ENCODE results near the gene CPXM1.

The CPXM1 gene

GRCh38 chr20:2798814-2799213 is 1.6 kb downstream of the CPXM1 start:
- Mint-ChIP-seq H3K4me1 (peaks cover 25% of the 10 kb centered on the region), H3K27ac (no peak overlapping the region), H3K4me3 (no peak overlapping the region), H3K36me3 (peaks cover 5% of the 10 kb centered on the region), H3K9me3 (no peaks in the 10 kb centered on the region)
- DNase-seq (ENCODE audit: low spot score in 2 of 2) = no peak
- no peak for ATAC-seq

DNA sequence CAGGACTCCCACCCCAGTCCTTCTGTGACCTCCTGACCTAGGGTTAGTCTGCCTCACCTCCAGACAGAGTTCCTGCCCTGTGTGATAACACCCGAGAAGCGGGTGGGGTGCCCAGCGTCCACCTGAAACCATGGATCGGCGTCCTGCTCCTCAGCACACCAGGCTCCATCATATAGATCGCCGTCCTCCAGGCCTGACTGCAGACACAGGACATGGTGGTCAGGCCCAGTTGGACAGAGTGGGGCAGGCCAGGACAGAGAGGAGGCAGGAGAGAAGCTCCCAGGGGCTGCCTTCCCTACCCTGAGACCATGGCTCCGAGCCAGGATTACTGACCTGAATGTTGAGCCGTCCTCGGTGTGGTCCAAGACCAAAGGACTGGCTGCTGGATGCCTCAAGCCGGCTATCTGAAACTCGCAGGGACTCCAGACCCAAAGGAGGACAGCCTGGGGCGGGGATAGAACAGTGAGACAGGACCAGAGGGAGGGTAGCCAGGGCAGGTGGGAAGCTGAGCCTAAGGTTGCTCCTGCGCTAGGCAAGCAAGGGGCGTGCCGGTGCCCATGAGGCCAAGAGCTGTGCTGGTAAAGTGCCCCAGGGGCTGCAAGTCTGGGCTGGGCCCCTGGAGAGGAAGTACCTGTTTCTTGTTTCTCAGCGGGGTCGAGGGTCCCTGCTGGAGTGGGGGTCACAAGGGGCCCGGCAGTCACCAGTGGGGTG is 2.2 kb downstream of the CPXM1 start:
- H3K9me3 Mint-ChIP-seq = no peaks in the 10 kb centered on the region
- ATAC-seq = no peak
- peaks cover 5% of the 10 kb centered on the region for H3K36me3 Mint-ChIP-seq
- peaks cover 25% of the 10 kb centered on the region for H3K4me1 Mint-ChIP-seq
- no peak for DNase-seq (ENCODE audit: low spot score in 2 of 2)
- H3K4me3 Mint-ChIP-seq = no peak overlapping the region
- no peak overlapping the region for H3K27ac Mint-ChIP-seq

GRCh38 chr20:2797136-2797983 is 3.1 kb downstream of the CPXM1 start:
- Mint-ChIP-seq H3K27ac (no peak overlapping the region), H3K4me1 (peaks cover 25% of the 10 kb centered on the region), H3K9me3 (no peaks in the 10 kb centered on the region), H3K36me3 (peaks cover 5% of the 10 kb centered on the region), H3K4me3 (no peak overlapping the region)
- ATAC-seq (no peak), DNase-seq (ENCODE audit: low spot score in 2 of 2) (no peak)

DNA sequence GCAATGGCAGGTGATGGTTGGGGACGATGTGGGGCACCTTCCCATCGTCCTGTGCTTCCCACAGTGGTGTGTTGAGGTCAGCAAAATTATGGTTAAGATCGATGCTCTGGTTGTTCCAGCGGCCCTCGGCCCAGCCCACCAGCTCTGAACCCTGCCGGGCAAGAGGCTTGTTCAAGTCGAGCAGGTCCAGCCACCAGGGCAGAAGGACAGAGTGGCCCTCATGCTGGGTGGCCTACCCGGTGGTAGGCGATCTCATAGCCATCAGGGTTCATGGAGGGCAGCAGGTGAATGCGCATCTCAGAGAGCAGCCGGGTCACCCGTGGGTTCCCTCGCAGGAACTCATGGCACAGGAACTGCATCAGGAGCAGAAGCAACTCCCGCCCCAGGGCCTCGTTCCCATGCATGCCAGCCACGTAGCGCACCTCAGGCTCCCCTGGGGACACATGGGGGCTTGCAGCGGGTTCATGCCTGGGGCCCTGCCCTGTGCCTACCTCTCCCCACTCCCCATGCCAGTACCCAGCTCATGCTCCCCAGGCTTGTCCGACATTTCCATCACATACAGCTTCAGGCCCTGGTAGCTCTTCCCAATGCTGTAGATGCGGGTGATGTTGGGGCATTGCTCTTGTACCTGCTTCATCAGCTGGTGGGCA is 4.3 kb downstream of the CPXM1 start:
- Mint-ChIP-seq H3K9me3 (no peaks in the 10 kb centered on the region), H3K27ac (no peak overlapping the region), H3K4me1 (peaks cover 20% of the 10 kb centered on the region), H3K4me3 (no peak overlapping the region), H3K36me3 (peaks cover 5% of the 10 kb centered on the region)
- DNase-seq (ENCODE audit: low spot score in 2 of 2) (no peak), ATAC-seq (no peak)

DNA sequence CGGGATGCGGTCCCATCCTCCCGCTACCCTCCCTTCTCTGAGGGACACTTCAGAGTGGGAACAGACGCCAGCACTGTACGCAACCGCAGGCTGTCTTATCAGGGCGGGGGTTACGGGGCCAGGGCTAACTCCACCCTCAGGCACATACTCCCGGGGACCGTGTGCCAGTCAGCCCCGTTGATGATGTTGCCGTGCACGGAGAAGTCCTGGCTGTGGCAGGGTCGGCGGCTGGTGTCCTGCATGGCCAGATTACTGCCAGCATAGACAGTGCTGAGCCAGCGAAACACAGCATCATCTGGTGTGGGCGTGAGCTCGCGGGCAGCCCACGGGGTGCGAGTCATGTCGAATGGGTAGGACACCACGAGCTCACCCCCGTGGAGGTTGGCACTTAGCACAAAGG is 5.0 kb downstream of the CPXM1 start:
- Mint-ChIP-seq H3K4me1 (peaks cover 13% of the 10 kb centered on the region), H3K36me3 (peaks cover 5% of the 10 kb centered on the region), H3K9me3 (no peaks in the 10 kb centered on the region), H3K27ac (no peak overlapping the region), H3K4me3 (no peak overlapping the region)
- no peak for ATAC-seq
- DNase-seq (ENCODE audit: low spot score in 2 of 2) = no peak

GRCh38 chr20:2794866-2795447 is 5.5 kb downstream of the CPXM1 start:
- Mint-ChIP-seq H3K4me1 (peaks cover 9% of the 10 kb centered on the region), H3K4me3 (no peak overlapping the region), H3K9me3 (no peaks in the 10 kb centered on the region), H3K27ac (no peak overlapping the region), H3K36me3 (peaks cover 4% of the 10 kb centered on the region)
- ATAC-seq = no peak
- no peak for DNase-seq (ENCODE audit: low spot score in 2 of 2)

- ATAC-seq (no peak), DNase-seq (ENCODE audit: low spot score in 2 of 2) (no peak)
- peaks cover 2% of the 10 kb centered on the region for H3K4me1 Mint-ChIP-seq
- H3K36me3 Mint-ChIP-seq = no peaks in the 10 kb centered on the region
- H3K27ac Mint-ChIP-seq = no peak overlapping the region
- H3K9me3 Mint-ChIP-seq = no peaks in the 10 kb centered on the region
- no peak overlapping the region for H3K4me3 Mint-ChIP-seq
These were observed 6.2 kb downstream of the CPXM1 start for GRCh38 chr20:2794202-2794748.

DNA sequence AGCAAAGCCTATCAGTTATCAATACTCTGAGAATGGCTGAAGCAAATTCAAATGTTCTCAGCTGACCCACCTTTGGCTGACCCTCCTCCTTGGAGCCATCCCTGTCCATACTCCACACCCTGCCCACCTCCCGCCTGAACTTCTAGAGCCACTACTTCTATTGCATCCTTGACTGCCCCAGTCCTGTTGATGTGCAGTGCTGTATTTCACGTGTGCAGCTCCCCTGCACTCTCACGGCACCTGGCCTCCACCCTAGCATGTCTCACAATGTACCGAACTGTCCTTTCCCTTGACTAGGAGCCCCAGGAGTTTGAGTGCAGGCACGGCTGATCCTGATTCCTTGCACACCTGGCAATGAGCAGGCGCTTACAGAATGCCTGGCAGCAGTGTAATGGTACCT is 7.0 kb downstream of the CPXM1 start:
- Mint-ChIP-seq H3K9me3 (no peaks in the 10 kb centered on the region), H3K4me1 (no peaks in the 10 kb centered on the region), H3K27ac (no peak overlapping the region), H3K36me3 (no peaks in the 10 kb centered on the region), H3K4me3 (no peak overlapping the region)
- ATAC-seq = no peak
- DNase-seq (ENCODE audit: low spot score in 2 of 2) = no peak

- Mint-ChIP-seq H3K36me3 (no peaks in the 10 kb centered on the region), H3K27ac (no peak overlapping the region), H3K9me3 (no peaks in the 10 kb centered on the region), H3K4me3 (no peak overlapping the region), H3K4me1 (no peaks in the 10 kb centered on the region)
- DNase-seq (ENCODE audit: low spot score in 2 of 2) (no peak), ATAC-seq (no peak)
These were observed 16.4 kb downstream of the CPXM1 start for GRCh38 chr20:2783908-2784566.

DNA sequence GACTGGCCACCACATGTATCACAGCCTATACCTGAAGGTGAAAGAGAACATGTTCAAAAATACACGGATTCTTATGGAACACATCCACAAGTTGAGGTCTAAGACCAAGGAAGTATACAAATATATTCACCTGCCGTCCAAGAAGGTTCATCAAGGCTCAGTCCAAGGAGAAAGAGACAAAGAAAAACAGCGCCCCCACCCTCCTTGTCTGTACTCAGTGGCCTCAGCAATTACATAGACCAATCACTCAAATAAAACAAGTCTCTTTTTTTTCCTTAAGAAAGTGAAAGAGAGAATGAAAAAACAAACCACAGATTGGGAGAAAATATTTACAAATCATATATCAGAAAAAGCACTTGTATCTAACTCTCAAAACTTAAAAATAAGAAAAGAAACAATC is 19.5 kb downstream of the CPXM1 start:
- H3K36me3 Mint-ChIP-seq = no peaks in the 10 kb centered on the region
- H3K4me3 Mint-ChIP-seq = no peak overlapping the region
- ATAC-seq = no peak
- no peak overlapping the region for H3K27ac Mint-ChIP-seq
- H3K4me1 Mint-ChIP-seq = no peaks in the 10 kb centered on the region
- no peaks in the 10 kb centered on the region for H3K9me3 Mint-ChIP-seq
- no peak for DNase-seq (ENCODE audit: low spot score in 2 of 2)

DNA sequence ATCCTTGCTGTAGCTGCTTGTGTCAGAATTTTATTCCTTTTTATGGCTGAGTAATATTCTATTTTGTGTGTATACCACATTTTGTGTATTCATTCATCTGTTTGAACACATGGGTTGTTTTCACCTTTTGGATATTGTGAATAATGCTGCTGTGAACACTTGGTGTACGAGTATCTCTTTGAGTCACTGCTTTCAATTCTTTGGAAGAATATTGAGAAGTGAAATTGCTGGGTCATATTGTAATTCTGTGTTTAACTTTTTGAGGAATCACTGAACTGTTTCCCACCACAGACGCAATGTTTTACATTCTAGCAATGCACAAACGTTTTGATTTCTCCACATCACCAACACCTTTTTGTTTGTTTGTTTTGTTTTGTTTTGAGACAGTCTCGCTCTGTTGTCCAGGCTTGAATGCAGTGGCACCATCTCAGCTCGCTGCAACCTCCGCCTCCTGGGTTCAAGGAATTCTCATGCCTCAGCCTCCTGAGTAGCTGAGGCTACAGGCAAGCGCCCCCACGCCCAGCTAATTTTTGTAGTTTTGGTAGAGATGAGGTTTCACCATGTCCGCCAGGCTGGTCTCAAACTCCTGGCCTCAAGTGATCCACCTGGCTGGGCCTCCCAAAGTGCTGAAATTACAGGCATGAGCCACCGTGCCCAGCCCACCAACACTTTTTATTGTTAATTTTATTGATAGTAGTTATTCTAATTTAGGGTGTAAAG is 21.7 kb downstream of the CPXM1 start:
- Mint-ChIP-seq H3K36me3 (no peaks in the 10 kb centered on the region), H3K4me1 (no peaks in the 10 kb centered on the region), H3K27ac (no peak overlapping the region), H3K4me3 (no peak overlapping the region), H3K9me3 (no peaks in the 10 kb centered on the region)
- ATAC-seq (no peak), DNase-seq (ENCODE audit: low spot score in 2 of 2) (no peak)

- H3K36me3 Mint-ChIP-seq = no peaks in the 10 kb centered on the region
- ATAC-seq (no peak), DNase-seq (ENCODE audit: low spot score in 2 of 2) (no peak)
- H3K27ac Mint-ChIP-seq = no peak overlapping the region
- H3K4me3 Mint-ChIP-seq = no peak overlapping the region
- H3K4me1 Mint-ChIP-seq = peaks cover 5% of the 10 kb centered on the region
- H3K9me3 Mint-ChIP-seq = no peaks in the 10 kb centered on the region
These were observed 25.3 kb downstream of the CPXM1 start for GRCh38 chr20:2775139-2775538.

DNA sequence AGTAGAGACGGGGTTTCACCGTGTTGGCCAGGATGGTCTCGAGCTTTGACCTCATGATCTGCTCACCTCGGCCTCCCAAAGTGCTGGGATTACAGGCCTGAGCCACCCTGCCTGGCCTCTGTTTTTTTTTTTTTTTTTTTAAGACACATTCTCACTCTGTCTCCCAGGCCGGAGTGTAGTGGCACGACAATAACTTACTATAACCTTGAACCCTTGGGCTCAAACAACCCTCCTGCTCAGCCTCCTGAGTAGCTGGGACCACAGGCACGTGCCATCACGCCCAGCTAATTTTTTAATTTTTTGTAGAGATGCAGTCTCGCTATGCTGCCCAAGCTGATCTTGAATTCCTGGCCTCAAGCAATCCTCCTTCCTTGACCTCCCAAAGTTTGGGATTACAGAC is 26.6 kb downstream of the CPXM1 start:
- no peaks in the 10 kb centered on the region for H3K36me3 Mint-ChIP-seq
- no peak for ATAC-seq
- no peaks in the 10 kb centered on the region for H3K9me3 Mint-ChIP-seq
- DNase-seq (ENCODE audit: low spot score in 2 of 2) = no peak
- peaks cover 5% of the 10 kb centered on the region for H3K4me1 Mint-ChIP-seq
- H3K4me3 Mint-ChIP-seq = no peak overlapping the region
- no peak overlapping the region for H3K27ac Mint-ChIP-seq

- peaks cover 5% of the 10 kb centered on the region for H3K4me1 Mint-ChIP-seq
- ATAC-seq (peak; percentile 43), DNase-seq (ENCODE audit: low spot score in 2 of 2) (no peak)
- H3K9me3 Mint-ChIP-seq = no peaks in the 10 kb centered on the region
- peaks cover 4% of the 10 kb centered on the region for H3K36me3 Mint-ChIP-seq
- H3K27ac Mint-ChIP-seq = no peak overlapping the region
- no peak overlapping the region for H3K4me3 Mint-ChIP-seq
These were observed 28.8 kb downstream of the CPXM1 start for GRCh38 chr20:2771631-2772080.
